Naive B cell (primary cell): ENCODE results near the gene DAPK2. TPM values are rescaled to one million over a fixed set of nuclear protein-coding genes. Genes with fewer than 3 reads are reported as not detected.
A peak's percentile ranks its signal among the peaks of the same experiment; 100 is the strongest.

Experiments
- ATAC-seq, 2 donors: fragments of 150-1000 bp; cut with Tn5 transposase; 2 replicates each; pipeline ENCODE4 v1.10.0; 2021; ENCODE audit warnings: low read depth in 2 of 2, mild to moderate bottlenecking in 2 of 2, moderate library complexity in 2 of 2
- DNase-seq: peaks from one replicate; pipeline ENCODE4 v3.0.0; 2022
- H3K27ac Mint-ChIP-seq, 6 donors: one replicate each; pipeline ENCODE4 v1.8.0; 2020 to 2022; ENCODE audit warnings: mild to moderate bottlenecking in 6 of 6, mixed read lengths in 6 of 6, moderate library complexity in 5 of 6, inconsistent platforms in 2 of 6
- H3K27me3 Mint-ChIP-seq, 3 donors: one replicate each; pipeline ENCODE4 v1.8.0; 2021 to 2022; ENCODE audit warnings: mixed read lengths in 3 of 3, mild to moderate bottlenecking in 1 of 3
- H3K36me3 Mint-ChIP-seq, 2 donors: one replicate each; pipeline ENCODE4 v1.8.0; 2020 to 2022; ENCODE audit warnings: mixed read lengths in 2 of 2, inconsistent platforms in 1 of 2, mild to moderate bottlenecking in 1 of 2
- H3K4me1 Mint-ChIP-seq, 3 donors: one replicate each; pipeline ENCODE4 v1.8.0; 2020 to 2022; ENCODE audit warnings: mixed read lengths in 3 of 3, inconsistent platforms in 1 of 3, mild to moderate bottlenecking in 1 of 3, moderate library complexity in 1 of 3
- H3K4me3 Mint-ChIP-seq, 8 donors: one replicate each; pipeline ENCODE4 v1.8.0; 2020 to 2022; ENCODE audit warnings: mild to moderate bottlenecking in 8 of 8, mixed read lengths in 8 of 8, moderate library complexity in 8 of 8, inconsistent platforms in 2 of 8
- H3K9me3 Mint-ChIP-seq, 7 donors: one replicate each; pipeline ENCODE4 v1.8.0; 2020 to 2022; ENCODE audit warnings: mixed read lengths in 7 of 7, mild to moderate bottlenecking in 5 of 7, inconsistent platforms in 2 of 7, moderate library complexity in 1 of 7
- polyA plus RNA-seq, 6 donors: library from polyadenylated mRNA; unstranded; fragments of 300-500 nt; fragmentation: Illumina TruSeq; gene quantifications; one replicate each; pipeline ENCODE4 v1.2.3, GENCODE V29; 2021; ENCODE audit warnings: low read depth in 6 of 6

The DAPK2 gene
- polyA plus RNA-seq, 6 donors from 2014 or later = 0.69 to 10.3 (median 0.96) TPM

- peaks cover 14 to 24% (median 20%) of the 10 kb centered on the region in 3 donors for H3K4me1 Mint-ChIP-seq
- H3K36me3 Mint-ChIP-seq = peaks cover 0 to 10% of the 10 kb centered on the region in 2 donors
- H3K27ac Mint-ChIP-seq = no peak overlapping the region
- H3K4me3 Mint-ChIP-seq = no peak overlapping the region
- DNase-seq = no peak
- H3K9me3 Mint-ChIP-seq = peaks cover 0 to 5% (median 3%) of the 10 kb centered on the region in 7 donors
- peaks cover 0 to 5% (median 0%) of the 10 kb centered on the region in 3 donors for H3K27me3 Mint-ChIP-seq
- ATAC-seq = no peak
Observed at GRCh38 chr15:63870487-63871209, 175.6 kb downstream of the DAPK2 start.

GRCh38 chr15:63870043-63870394, 176.3 kb downstream of the DAPK2 start:
- ATAC-seq (peak; percentile 86 to 89), DNase-seq (peak; percentile 15)
- peaks cover 14 to 24% (median 20%) of the 10 kb centered on the region in 3 donors for H3K4me1 Mint-ChIP-seq
- no peak overlapping the region for H3K4me3 Mint-ChIP-seq
- H3K9me3 Mint-ChIP-seq = peaks cover 0 to 5% (median 3%) of the 10 kb centered on the region in 7 donors
- H3K27me3 Mint-ChIP-seq = no peaks in the 10 kb centered on the region
- peak overlapping the region in 2 of 6 donors; percentile 0 for H3K27ac Mint-ChIP-seq
- peaks cover 0 to 10% of the 10 kb centered on the region in 2 donors for H3K36me3 Mint-ChIP-seq

GRCh38 chr15:63869371-63870042, 176.8 kb downstream of the DAPK2 start:
- DNase-seq = no peak
- Mint-ChIP-seq H3K27me3 (no peaks in the 10 kb centered on the region), H3K9me3 (peaks cover 0 to 5% (median 3%) of the 10 kb centered on the region in 7 donors), H3K4me1 (peaks cover 14 to 25% (median 20%) of the 10 kb centered on the region in 3 donors), H3K27ac (peak overlapping the region in 3 of 6 donors; percentile 0 to 48 (median 0)), H3K36me3 (peaks cover 0 to 10% of the 10 kb centered on the region in 2 donors), H3K4me3 (peak overlapping the region in 1 of 8 donors; percentile 1)
- ATAC-seq = peak in 1 of 2 donors; percentile 5

- ATAC-seq (no peak), DNase-seq (no peak)
- no peaks in the 10 kb centered on the region for H3K27me3 Mint-ChIP-seq
- H3K4me3 Mint-ChIP-seq = no peak overlapping the region
- no peaks in the 10 kb centered on the region for H3K36me3 Mint-ChIP-seq
- peak overlapping the region in 3 of 6 donors; percentile 8 to 98 (median 22) for H3K27ac Mint-ChIP-seq
- H3K4me1 Mint-ChIP-seq = peaks cover 26 to 40% (median 32%) of the 10 kb centered on the region in 3 donors
- no peaks in the 10 kb centered on the region for H3K9me3 Mint-ChIP-seq
Observed at GRCh38 chr15:63864186-63864585, 182.1 kb downstream of the DAPK2 start.

GRCh38 chr15:63861946-63862517, 184.3 kb downstream of the DAPK2 start:
- no peaks in the 10 kb centered on the region for H3K27me3 Mint-ChIP-seq
- ATAC-seq (no peak), DNase-seq (no peak)
- H3K27ac Mint-ChIP-seq = peak overlapping the region in 4 of 6 donors; percentile 25 to 81 (median 30)
- H3K36me3 Mint-ChIP-seq = no peaks in the 10 kb centered on the region
- H3K9me3 Mint-ChIP-seq = no peaks in the 10 kb centered on the region
- peaks cover 38 to 49% (median 42%) of the 10 kb centered on the region in 3 donors for H3K4me1 Mint-ChIP-seq
- H3K4me3 Mint-ChIP-seq = no peak overlapping the region

GRCh38 chr15:63860555-63860954, 185.7 kb downstream of the DAPK2 start:
- ATAC-seq = no peak

GRCh38 chr15:63860155-63860554, 186.1 kb downstream of the DAPK2 start:
- Mint-ChIP-seq H3K4me1 (peaks cover 38 to 43% (median 38%) of the 10 kb centered on the region in 3 donors), H3K27me3 (no peaks in the 10 kb centered on the region), H3K4me3 (peak overlapping the region in 7 of 8 donors; percentile 43 to 89 (median 74)), H3K36me3 (no peaks in the 10 kb centered on the region), H3K9me3 (no peaks in the 10 kb centered on the region), H3K27ac (peak overlapping the region; percentile 85 to 96 (median 94))
- peak; percentile 73 for DNase-seq
- peak; percentile 86 to 92 for ATAC-seq

More at GRCh38 chr15:63860555-63860954, 185.7 kb downstream of the DAPK2 start:
- DNase-seq = no peak
- Mint-ChIP-seq H3K27ac (peak overlapping the region; percentile 85 to 96 (median 94)), H3K27me3 (no peaks in the 10 kb centered on the region), H3K9me3 (no peaks in the 10 kb centered on the region), H3K4me3 (peak overlapping the region in 7 of 8 donors; percentile 43 to 89 (median 74)), H3K36me3 (no peaks in the 10 kb centered on the region), H3K4me1 (peaks cover 38 to 43% (median 38%) of the 10 kb centered on the region in 3 donors)

- DNase-seq = peak; percentile 46
- Mint-ChIP-seq H3K36me3 (no peaks in the 10 kb centered on the region), H3K4me1 (peaks cover 33 to 38% (median 37%) of the 10 kb centered on the region in 3 donors), H3K27ac (peak overlapping the region; percentile 85 to 96 (median 94)), H3K4me3 (peak overlapping the region in 4 of 8 donors; percentile 25 to 74 (median 50)), H3K9me3 (peaks cover 0 to 1% (median 0%) of the 10 kb centered on the region in 7 donors), H3K27me3 (no peaks in the 10 kb centered on the region)
- ATAC-seq = peak; percentile 40 to 60
Observed at GRCh38 chr15:63858881-63859280, 187.4 kb downstream of the DAPK2 start.

GRCh38 chr15:63858448-63858847, 187.8 kb downstream of the DAPK2 start:
- H3K4me1 Mint-ChIP-seq = peaks cover 32 to 38% (median 37%) of the 10 kb centered on the region in 3 donors
- H3K27me3 Mint-ChIP-seq = no peaks in the 10 kb centered on the region
- H3K4me3 Mint-ChIP-seq = peak overlapping the region in 4 of 8 donors; percentile 20 to 74 (median 44)
- ATAC-seq (no peak), DNase-seq (no peak)
- peaks cover 0 to 2% (median 0%) of the 10 kb centered on the region in 7 donors for H3K9me3 Mint-ChIP-seq
- H3K27ac Mint-ChIP-seq = peak overlapping the region; percentile 85 to 96 (median 94)
- no peaks in the 10 kb centered on the region for H3K36me3 Mint-ChIP-seq

- H3K4me1 Mint-ChIP-seq = peaks cover 29 to 38% (median 37%) of the 10 kb centered on the region in 3 donors
- H3K36me3 Mint-ChIP-seq = no peaks in the 10 kb centered on the region
- H3K27me3 Mint-ChIP-seq = no peaks in the 10 kb centered on the region
- H3K4me3 Mint-ChIP-seq = no peak overlapping the region
- ATAC-seq (no peak), DNase-seq (no peak)
- peaks cover 0 to 2% (median 0%) of the 10 kb centered on the region in 7 donors for H3K9me3 Mint-ChIP-seq
- H3K27ac Mint-ChIP-seq = peak overlapping the region in 2 of 6 donors; percentile 90 to 91
Observed at GRCh38 chr15:63857461-63857856, 188.8 kb downstream of the DAPK2 start.

Other genes starting within 250 kb of the DAPK2 start
- 10 to 100 TPM; 15.8 to 40.7 (median 31.7) TPM for gene HERC1, start 212.5 kb downstream of the DAPK2 start, polyA plus RNA-seq
- 100 to 1,000 TPM; 260 to 473 (median 320) TPM for gene CIAO2A, start 47.4 kb upstream of the DAPK2 start, polyA plus RNA-seq
- gene SNX1, start 49.5 kb upstream of the DAPK2 start, polyA plus RNA-seq = 100 to 1,000 TPM in 2 of 6 donors, 10 to 100 TPM in 4; 56.3 to 109 (median 78.0) TPM
- 10 to 100 TPM; 55.7 to 95.8 (median 59.7) TPM for gene SNX22, start 105.2 kb upstream of the DAPK2 start, polyA plus RNA-seq
- 100 to 1,000 TPM; 419 to 599 (median 451) TPM for gene PPIB, start 116.5 kb upstream of the DAPK2 start, polyA plus RNA-seq